SK-N-SH treated with all-trans-retinoic acid at 6 μM for 48 hours (cell line): ENCODE data around the gene MTCH1.

Experiments used
- ATAC-seq: fragments of 200-7000 bp; cut with Tn5 transposase; 3 replicates; pipeline ENCODE4 v1.9.1; 2020; ENCODE audit warnings: mild to moderate bottlenecking, moderate library complexity
- ARNTL ChIP-seq: fragments of 450-650 bp; formaldehyde crosslinking; IDR thresholded peaks from 2 replicates; pipeline ENCODE4 v1.5.0; 2020; ENCODE audit warnings: low read depth, mild to moderate bottlenecking, moderate library complexity, borderline replicate concordance
- BACH2 ChIP-seq: fragments of 250-450 bp; sonication (Bioruptor Pico); IDR thresholded peaks from 2 replicates; pipeline ENCODE4 v1.9.0; 2021; ENCODE audit warnings: mild to moderate bottlenecking, borderline replicate concordance
- CREB5 ChIP-seq: fragments of 250-450 bp; sonication (Bioruptor Pico); IDR thresholded peaks from 2 replicates; pipeline ENCODE4 v1.5.1; 2020; ENCODE audit warnings: low read depth, mild to moderate bottlenecking, moderate library complexity
- CSDC2 ChIP-seq: fragments of 250-450 bp; sonication (Bioruptor Pico); IDR thresholded peaks from 2 replicates; pipeline ENCODE4 v1.5.0; 2020; ENCODE audit warnings: mild to moderate bottlenecking, moderate library complexity
- CSRNP3 ChIP-seq: fragments of 250-450 bp; sonication (Bioruptor Pico); IDR thresholded peaks from 2 replicates; pipeline ENCODE4 v1.5.1; 2021; ENCODE audit warnings: mild to moderate bottlenecking, moderate library complexity
- ESRRG ChIP-seq: fragments of 250-450 bp; sonication (Bioruptor Pico); IDR thresholded peaks from 2 replicates; pipeline ENCODE4 v1.6.1; 2021; ENCODE audit warnings: mild to moderate bottlenecking
- ISL1 ChIP-seq: fragments of 250-450 bp; sonication (Bioruptor Pico); IDR thresholded peaks from 2 replicates; pipeline ENCODE4 v2.1.2; 2022; ENCODE audit warnings: mild to moderate bottlenecking, moderate library complexity
- OSR1 ChIP-seq: fragments of 250-450 bp; sonication (Bioruptor Pico); IDR thresholded peaks from 2 replicates; pipeline ENCODE4 v1.8.0; 2022; ENCODE audit warnings: moderate library complexity, mild to moderate bottlenecking, inconsistent platforms
- PATZ1 ChIP-seq: fragments of 250-450 bp; sonication (Bioruptor Pico); IDR thresholded peaks from 2 replicates; pipeline ENCODE4 v1.8.0; 2020; ENCODE audit warnings: mild to moderate bottlenecking, moderate library complexity, borderline replicate concordance
- POU6F1 ChIP-seq: fragments of 250-450 bp; sonication (Bioruptor Pico); IDR thresholded peaks from 2 replicates; pipeline ENCODE4 v1.8.0; 2021; ENCODE audit warnings: low read depth, mild to moderate bottlenecking, moderate library complexity, borderline replicate concordance
- PPARA ChIP-seq: fragments of 250-450 bp; sonication (Bioruptor Pico); IDR thresholded peaks from 2 replicates; pipeline ENCODE4 v1.5.0; 2020; ENCODE audit warnings: mild to moderate bottlenecking, borderline replicate concordance
- RARB ChIP-seq: fragments of 250-450 bp; sonication (Bioruptor Pico); IDR thresholded peaks from 2 replicates; pipeline ENCODE4 v1.8.0; 2021; ENCODE audit warnings: mild to moderate bottlenecking, moderate library complexity
- SNAI2 ChIP-seq: fragments of 250-450 bp; sonication (Bioruptor Pico); IDR thresholded peaks from 2 replicates; pipeline ENCODE4 v1.5.0; 2020; ENCODE audit warnings: mild to moderate bottlenecking, moderate library complexity
- TCF4 ChIP-seq: fragments of 250-450 bp; sonication (Bioruptor Pico); IDR thresholded peaks from 2 replicates; pipeline ENCODE4 v1.8.0; 2021; ENCODE audit warnings: mild to moderate bottlenecking, moderate library complexity, borderline replicate concordance
- TSHZ2 ChIP-seq: fragments of 250-450 bp; sonication (Bioruptor Pico); IDR thresholded peaks from 2 replicates; pipeline ENCODE4 v1.5.0; 2020; ENCODE audit warnings: mild to moderate bottlenecking, moderate library complexity
- ZC3H10 ChIP-seq: fragments of 250-450 bp; sonication (Bioruptor Pico); IDR thresholded peaks from 2 replicates; pipeline ENCODE4 v1.5.1; 2021; ENCODE audit warnings: mild to moderate bottlenecking, moderate library complexity
- ZFP30 ChIP-seq: fragments of 450-650 bp; formaldehyde crosslinking; IDR thresholded peaks from 2 replicates; pipeline ENCODE4 v1.5.0; 2022; ENCODE audit warnings: mild to moderate bottlenecking, moderate library complexity
- ZNF565 ChIP-seq: fragments of 450-650 bp; formaldehyde crosslinking; conservative IDR thresholded peaks from 2 replicates; pipeline ENCODE4 v1.5.0; 2020; ENCODE audit warnings: low read depth, mild to moderate bottlenecking, moderate library complexity
- ZNF70 ChIP-seq: fragments of 450-650 bp; formaldehyde crosslinking; IDR thresholded peaks from 2 replicates; pipeline ENCODE4 v1.5.0; 2020; ENCODE audit warnings: mild to moderate bottlenecking, moderate library complexity
- ZNF8 ChIP-seq: fragments of 450-650 bp; formaldehyde crosslinking; IDR thresholded peaks from 2 replicates; pipeline ENCODE4 v1.5.0; 2020; ENCODE audit warnings: mild to moderate bottlenecking, moderate library complexity

Gene MTCH1

GRCh38 chr6:36929152-36929551 is 56.8 kb downstream of the MTCH1 start:
- ATAC-seq: no peak
- no peak for TF ChIP-seq ZNF70 (CRISPR knock-in tag)
- TF ChIP-seq POU6F1 (CRISPR knock-in tag): no peak
- TF ChIP-seq OSR1: no peak
- no peak for TF ChIP-seq ESRRG (CRISPR knock-in tag)
- no peak for TF ChIP-seq TCF4 (CRISPR knock-in tag)
- TF ChIP-seq RARB (CRISPR knock-in tag): no peak
- no peak for TF ChIP-seq CSRNP3
- no peak for TF ChIP-seq ZC3H10 (CRISPR knock-in tag)
- TF ChIP-seq PATZ1 (CRISPR knock-in tag): no peak
- no peak for TF ChIP-seq CSDC2
- no peak for TF ChIP-seq CREB5 (CRISPR knock-in tag)
- TF ChIP-seq BACH2 (CRISPR knock-in tag): no peak
- TF ChIP-seq TSHZ2 (CRISPR knock-in tag): no peak
- no peak for TF ChIP-seq ZNF565 (CRISPR knock-in tag)
- no peak for TF ChIP-seq ISL1 (CRISPR knock-in tag)

GRCh38 chr6:36928547-36928918 is 57.5 kb downstream of the MTCH1 start:
- no peak for ATAC-seq
- TF ChIP-seq TCF4 (CRISPR knock-in tag): no peak
- no peak for TF ChIP-seq CREB5 (CRISPR knock-in tag)
- no peak for TF ChIP-seq TSHZ2 (CRISPR knock-in tag)
- no peak for TF ChIP-seq POU6F1 (CRISPR knock-in tag)
- TF ChIP-seq SNAI2 (CRISPR knock-in tag): no peak
- no peak for TF ChIP-seq ARNTL (CRISPR knock-in tag)
- TF ChIP-seq ZNF8: no peak
- TF ChIP-seq PATZ1 (CRISPR knock-in tag): no peak
- no peak for TF ChIP-seq PPARA (CRISPR knock-in tag)
- no peak for TF ChIP-seq ZFP30 (CRISPR knock-in tag)
- TF ChIP-seq ZNF565 (CRISPR knock-in tag): no peak
- TF ChIP-seq CSRNP3: no peak
- no peak for TF ChIP-seq ISL1 (CRISPR knock-in tag)
- no peak for TF ChIP-seq RARB (CRISPR knock-in tag)
